SU-DHL-6 (cell line): Measurements from ENCODE around the gene COL20A1.

Experiments
- EZH2phosphoT487 ChIP-seq: fragments of 200-600 bp; sonication (generic), shearing (Covaris generic); conservative IDR thresholded peaks from 2 replicates; pipeline ENCODE4 v1.6.1; 2018; ENCODE audit warnings: mild to moderate bottlenecking, antibody characterized with exemption, low read length, moderate library complexity, mixed read lengths
- TF ChIP-seq, protein P1 (sequence below): fragments of 200-600 bp; sonication (generic); IDR thresholded peaks from one replicate; pipeline ENCODE4 v1.5.1; 2017; ENCODE audit warnings: antibody characterized with exemption, mild to moderate bottlenecking, low read length, moderate library complexity; ENCODE audit not compliant: insufficient read depth, poor library complexity, severe bottlenecking

DNA sequence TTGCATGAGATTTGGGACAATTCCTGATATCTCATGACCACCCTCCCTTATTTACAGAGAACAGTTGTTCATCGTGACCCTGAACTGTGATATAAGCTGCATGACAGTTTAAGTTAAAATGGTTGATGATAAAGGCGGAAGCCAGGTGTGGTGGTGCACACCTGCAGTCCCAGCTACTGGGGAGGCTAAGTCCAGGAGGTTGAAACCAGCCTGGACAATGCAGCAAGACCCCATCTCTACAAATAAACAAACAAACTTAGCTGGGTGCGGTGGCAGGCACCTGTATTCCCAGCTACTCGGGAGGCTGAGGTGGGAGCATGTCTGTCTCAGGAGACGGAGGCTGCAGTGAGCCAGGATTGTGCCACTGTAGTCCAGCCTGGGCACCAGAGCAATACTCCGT, 24.1 kb downstream of the COL20A1 start:
- TF ChIP-seq, protein P1, sequence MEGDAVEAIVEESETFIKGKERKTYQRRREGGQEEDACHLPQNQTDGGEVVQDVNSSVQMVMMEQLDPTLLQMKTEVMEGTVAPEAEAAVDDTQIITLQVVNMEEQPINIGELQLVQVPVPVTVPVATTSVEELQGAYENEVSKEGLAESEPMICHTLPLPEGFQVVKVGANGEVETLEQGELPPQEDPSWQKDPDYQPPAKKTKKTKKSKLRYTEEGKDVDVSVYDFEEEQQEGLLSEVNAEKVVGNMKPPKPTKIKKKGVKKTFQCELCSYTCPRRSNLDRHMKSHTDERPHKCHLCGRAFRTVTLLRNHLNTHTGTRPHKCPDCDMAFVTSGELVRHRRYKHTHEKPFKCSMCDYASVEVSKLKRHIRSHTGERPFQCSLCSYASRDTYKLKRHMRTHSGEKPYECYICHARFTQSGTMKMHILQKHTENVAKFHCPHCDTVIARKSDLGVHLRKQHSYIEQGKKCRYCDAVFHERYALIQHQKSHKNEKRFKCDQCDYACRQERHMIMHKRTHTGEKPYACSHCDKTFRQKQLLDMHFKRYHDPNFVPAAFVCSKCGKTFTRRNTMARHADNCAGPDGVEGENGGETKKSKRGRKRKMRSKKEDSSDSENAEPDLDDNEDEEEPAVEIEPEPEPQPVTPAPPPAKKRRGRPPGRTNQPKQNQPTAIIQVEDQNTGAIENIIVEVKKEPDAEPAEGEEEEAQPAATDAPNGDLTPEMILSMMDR: no peak
- no peak for TF ChIP-seq EZH2phosphoT487
